Right ventricle myocardium inferior (tissue), 1 donor: ENCODE data around the gene MYO16. TPM values are rescaled to one million over a fixed set of nuclear protein-coding genes. Genes with fewer than 3 reads are reported as not detected.
"Not testable (repeated sequence)": the region's sequence is repeated elsewhere in the genome, so short reads cannot be mapped to it uniquely, and the experiment has no call there.

Source experiments
- ATAC-seq: fragments of 200-7000 bp; cut with Tn5 transposase; one replicate; pipeline ENCODE4 v1.9.1; 2020; ENCODE audit warnings: mild to moderate bottlenecking, moderate library complexity
- DNase-seq: peaks from one replicate; pipeline ENCODE4 v3.0.0; 2021; ENCODE audit errors: missing footprints
- intact Hi-C: fragments of 100-400 bp; cut with DNase I; formaldehyde crosslinking; loops from one replicate; pipeline ENCODE4 v1.11.0; 2022
- total RNA-seq: library from RNA; stranded (reverse); fragmentation: NEBNext Ultra II Directional; extraction: Animal tissue kit (Norgen Biotek cat#: 25700); gene quantifications from one replicate; pipeline ENCODE4 v1.2.1, GENCODE V29; 2021
- donor health status: DM: no; HTN: yes; CAD: no; lungs with severe emphysema.

Gene MYO16
- total RNA-seq, 1 donor from 2014 or later = 1.4 TPM

- ATAC-seq = no peak
- no peak for DNase-seq
- intact Hi-C loops = no loop called here
Observed at GRCh38 chr13:109211616-109212015, 582.2 kb downstream of the MYO16 start.

GRCh38 chr13:109212650-109213049 lies 583.2 kb downstream of the MYO16 start:
- no peak for DNase-seq
- intact Hi-C loops = no loop called here
- no peak for ATAC-seq

- DNase-seq (no peak), ATAC-seq (no peak)
- intact Hi-C loops = no loop called here
Observed at GRCh38 chr13:109213714-109214113, 584.3 kb downstream of the MYO16 start.

GRCh38 chr13:109214393-109214792 lies 585.0 kb downstream of the MYO16 start:
- intact Hi-C loops = no loop called here
- DNase-seq (no peak), ATAC-seq (no peak)

- DNase-seq = no peak
- no peak for ATAC-seq
- intact Hi-C loops = no loop called here
Observed at GRCh38 chr13:109215377-109215776, 586.0 kb downstream of the MYO16 start.

GRCh38 chr13:109217510-109217909 lies 588.1 kb downstream of the MYO16 start:
- DNase-seq, ATAC-seq, intact Hi-C loops: not testable (repeated sequence)

GRCh38 chr13:109220631-109221030 lies 591.2 kb downstream of the MYO16 start:
- DNase-seq = no peak
- intact Hi-C loops = no loop called here
- no peak for ATAC-seq

- no peak for ATAC-seq
- intact Hi-C loops = no loop called here
- no peak for DNase-seq
Observed at GRCh38 chr13:109224033-109224432, 594.6 kb downstream of the MYO16 start.

GRCh38 chr13:109226631-109227030 lies 597.2 kb downstream of the MYO16 start:
- no peak for ATAC-seq
- intact Hi-C loops = no loop called here
- no peak for DNase-seq

- intact Hi-C loops = no loop called here
- no peak for ATAC-seq
- DNase-seq = no peak
Observed at GRCh38 chr13:109227344-109227940, 598.0 kb downstream of the MYO16 start.

GRCh38 chr13:109228211-109228610 lies 598.8 kb downstream of the MYO16 start:
- DNase-seq = no peak
- ATAC-seq = no peak
- intact Hi-C loops = no loop called here

GRCh38 chr13:109231888-109232287 lies 602.5 kb downstream of the MYO16 start:
- DNase-seq (no peak), ATAC-seq (no peak)
- intact Hi-C loops = no loop called here

- DNase-seq = no peak
- no peak for ATAC-seq
- intact Hi-C loops = no loop called here
Observed at GRCh38 chr13:109233293-109233692, 603.9 kb downstream of the MYO16 start.

- no peak for DNase-seq
- intact Hi-C loops = no loop called here
- ATAC-seq = no peak
Observed at GRCh38 chr13:109235901-109236300, 606.5 kb downstream of the MYO16 start.

- intact Hi-C loops = loop anchor here (5.0 kb wide), 3 partner anchors 49 to 866 kb away; no protein-coding TSS in a partner anchor
Observed at GRCh38 chr13:109241160-109241559, 611.7 kb downstream of the MYO16 start.

GRCh38 chr13:109243311-109243951 lies 614.0 kb downstream of the MYO16 start:
- intact Hi-C loops = loop anchor here (5.0 kb wide), 3 partner anchors 51 to 864 kb away; no protein-coding TSS in a partner anchor
- peak; percentile 92 for ATAC-seq
- no peak for DNase-seq

More at GRCh38 chr13:109241160-109241559, 611.7 kb downstream of the MYO16 start:
- DNase-seq = no peak
- peak; percentile 44 for ATAC-seq

- intact Hi-C loops = loop anchor here (5.0 kb wide), 3 partner anchors 52 to 863 kb away; no protein-coding TSS in a partner anchor
- ATAC-seq = no peak
- DNase-seq = no peak
Observed at GRCh38 chr13:109244566-109244965, 615.2 kb downstream of the MYO16 start.

- DNase-seq (no peak), ATAC-seq (no peak)
- intact Hi-C loops = no loop called here
Observed at GRCh38 chr13:109246001-109246400, 616.6 kb downstream of the MYO16 start.

GRCh38 chr13:109249780-109250528 lies 620.5 kb downstream of the MYO16 start:
- DNase-seq (no peak), ATAC-seq (no peak)
- intact Hi-C loops = no loop called here

- ATAC-seq (no peak), DNase-seq (no peak)
- intact Hi-C loops = no loop called here
Observed at GRCh38 chr13:109251956-109252355, 622.5 kb downstream of the MYO16 start.
